Mesendoderm (in vitro differentiated cells): Measurements from ENCODE around the gene APBA2.

ENCODE experiments used
- DNase-seq: peaks from one replicate; pipeline ENCODE4 v3.0.0; 2013
- H2AK5ac ChIP-seq: 2 replicates; pipeline ENCODE4 v1.6.1; 2013; ENCODE audit warnings: low read length, inconsistent platforms
- H2BK120ac ChIP-seq: 2 replicates; pipeline ENCODE4 v1.6.1; 2013; ENCODE audit warnings: low read depth, mild to moderate bottlenecking, low read length, moderate library complexity, mixed read lengths
- H2BK15ac ChIP-seq: replicated peaks from 2 replicates; pipeline ENCODE4 v1.6.1; 2013; ENCODE audit warnings: low read depth, mild to moderate bottlenecking, moderate library complexity
- H2BK5ac ChIP-seq: 2 replicates; pipeline ENCODE4 v1.6.1; 2013; ENCODE audit warnings: low read length, inconsistent platforms
- H3K18ac ChIP-seq: 2 replicates; pipeline ENCODE4 v1.6.1; 2013; ENCODE audit warnings: mild to moderate bottlenecking, low read length, mixed read lengths
- H3K23ac ChIP-seq: one replicate; pipeline ENCODE4 v1.6.1; 2013; ENCODE audit warnings: low read length
- H3K27ac ChIP-seq: 2 replicates; pipeline ENCODE4 v1.5.1; 2013; ENCODE audit warnings: low read depth, mild to moderate bottlenecking, inconsistent platforms, low read length, moderate library complexity
- H3K27me3 ChIP-seq: 2 replicates; pipeline ENCODE4 v1.6.1; 2013; ENCODE audit warnings: low read length, control low read depth, mild to moderate bottlenecking, inconsistent platforms; ENCODE audit not compliant: insufficient read depth, poor library complexity
- H3K36me3 ChIP-seq: 2 replicates; pipeline ENCODE4 v1.6.1; 2013; ENCODE audit warnings: low read length, inconsistent platforms; ENCODE audit not compliant: control insufficient read depth, insufficient read depth
- H3K4ac ChIP-seq: one replicate; pipeline ENCODE4 v1.6.1; 2013; ENCODE audit warnings: low read depth, mild to moderate bottlenecking, low read length, moderate library complexity
- H3K4me1 ChIP-seq: 2 replicates; pipeline ENCODE4 v1.6.1; 2013; ENCODE audit warnings: low read depth, low read length, inconsistent platforms; ENCODE audit not compliant: control insufficient read depth
- H3K4me2 ChIP-seq: 2 replicates; pipeline ENCODE4 v1.6.1; 2013; ENCODE audit warnings: low read length
- H3K4me3 ChIP-seq: 2 replicates; pipeline ENCODE4 v1.5.1; 2013; ENCODE audit warnings: mild to moderate bottlenecking, low read length
- H3K56ac ChIP-seq: one replicate; pipeline ENCODE4 v1.6.1; 2013; ENCODE audit warnings: low read length
- H3K79me1 ChIP-seq: 2 replicates; pipeline ENCODE4 v1.6.1; 2013; ENCODE audit warnings: low read length, inconsistent platforms
- H3K79me2 ChIP-seq: 2 replicates; pipeline ENCODE4 v1.6.1; 2013; ENCODE audit warnings: mild to moderate bottlenecking, low read length; ENCODE audit not compliant: control insufficient read depth, insufficient read depth
- H3K9ac ChIP-seq: 2 replicates; pipeline ENCODE4 v1.6.1; 2013; ENCODE audit warnings: low read length, inconsistent platforms
- H4K5ac ChIP-seq: one replicate; pipeline ENCODE4 v1.6.1; 2013; ENCODE audit warnings: low read length
- H4K8ac ChIP-seq: one replicate; pipeline ENCODE4 v1.6.1; 2013; ENCODE audit warnings: low read depth, mild to moderate bottlenecking, control low read depth, low read length, moderate library complexity
- WGBS: extraction: QIAGEN DNeasy Blood & Tissue Kit; methylation state at CpG from one replicate; pipeline ENCODE4 v1.1.7; 2013; ENCODE audit warnings: low lambda C conversion rate, missing lambda C conversion rate; ENCODE audit not compliant: insufficient coverage; ENCODE audit errors: extremely low coverage; 5-methylcytosine and 5-hydroxymethylcytosine counted together

Gene APBA2

DNA sequence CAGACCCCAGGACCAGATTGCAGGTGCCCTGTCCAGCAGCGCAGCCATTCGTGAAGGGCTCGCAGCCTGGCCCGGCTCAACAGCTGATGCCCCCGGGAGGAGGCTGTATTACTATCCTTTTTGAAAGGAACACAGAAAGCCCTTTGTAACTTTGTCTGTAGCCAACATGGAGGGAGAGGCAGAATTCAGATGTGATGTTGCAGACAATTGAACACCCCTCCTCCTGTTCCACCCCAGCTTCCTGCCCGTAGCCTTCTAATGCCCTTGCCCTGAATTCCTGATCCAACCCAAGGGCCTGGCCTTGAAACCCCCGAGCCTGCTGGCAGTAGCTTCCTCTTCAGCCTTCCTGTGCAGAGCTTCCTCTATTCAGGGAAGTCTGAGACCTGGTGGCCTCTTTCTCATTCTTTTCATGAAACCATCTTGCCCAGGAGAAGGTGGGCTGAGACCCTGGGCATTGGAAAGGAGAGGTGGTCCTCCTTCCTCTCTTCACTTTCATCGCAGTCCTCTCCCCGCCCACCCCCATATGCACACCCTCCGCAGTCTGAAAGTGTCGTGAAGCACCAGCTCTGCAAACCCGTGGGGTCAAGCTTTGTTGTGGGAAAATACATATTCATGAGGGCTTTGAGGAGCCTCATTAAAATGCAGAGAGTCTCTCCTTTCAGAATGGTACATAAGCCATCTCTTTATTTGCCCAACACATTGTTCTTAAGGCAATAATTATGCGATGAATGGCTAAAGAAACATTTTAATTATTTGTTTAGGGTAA is 109.2 kb downstream of the APBA2 start:
- no peak overlapping the region for H3K4me3 ChIP-seq
- no peaks in the 10 kb centered on the region for H3K4me1 ChIP-seq
- no peak overlapping the region for H3K4ac ChIP-seq
- no peak overlapping the region for H3K56ac ChIP-seq
- no peak overlapping the region for H4K5ac ChIP-seq
- no peaks in the 10 kb centered on the region for H3K27me3 ChIP-seq
- no peak overlapping the region for H2AK5ac ChIP-seq
- H2BK15ac ChIP-seq = no peak overlapping the region
- no peak overlapping the region for H3K4me2 ChIP-seq
- no peak for DNase-seq
- H2BK5ac ChIP-seq = no peak overlapping the region
- no peaks in the 10 kb centered on the region for H3K79me1 ChIP-seq
- H4K8ac ChIP-seq = no peak overlapping the region
- H3K23ac ChIP-seq = no peak overlapping the region
- H3K79me2 ChIP-seq = no peaks in the 10 kb centered on the region
- WGBS = no CpG with 5 or more reads among the region's 13 CpGs
- no peak overlapping the region for H3K18ac ChIP-seq
- H2BK120ac ChIP-seq = no peak overlapping the region
- H3K36me3 ChIP-seq = no peaks in the 10 kb centered on the region
- no peak overlapping the region for H3K9ac ChIP-seq
- H3K27ac ChIP-seq = no peak overlapping the region

DNA sequence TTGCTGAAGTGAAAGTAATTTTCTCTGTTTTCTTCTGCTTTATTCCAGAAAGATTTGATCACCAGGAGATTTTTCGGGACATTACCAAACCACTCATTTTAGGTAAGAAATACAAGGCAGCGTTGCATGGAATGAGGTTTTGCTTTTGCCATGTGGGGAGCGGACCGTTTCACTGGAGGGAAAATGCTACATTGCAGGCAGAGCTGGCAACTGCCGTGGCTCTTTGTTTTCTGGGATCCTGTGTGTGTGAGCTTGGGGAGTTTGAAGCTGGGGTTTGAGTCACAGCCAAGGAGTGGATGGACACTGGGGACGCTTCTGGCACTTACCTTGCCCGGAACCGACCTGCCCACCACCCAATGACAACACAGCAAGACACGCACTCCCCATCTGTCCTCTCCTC is 109.9 kb downstream of the APBA2 start:
- Histone ChIP-seq H3K4me2 (no peak overlapping the region), H3K4me1 (no peaks in the 10 kb centered on the region), H3K79me2 (no peaks in the 10 kb centered on the region), H3K27ac (no peak overlapping the region), H3K4ac (no peak overlapping the region), H3K18ac (no peak overlapping the region), H4K8ac (no peak overlapping the region), H3K36me3 (no peaks in the 10 kb centered on the region), H3K9ac (no peak overlapping the region), H2BK120ac (no peak overlapping the region), H2AK5ac (no peak overlapping the region), H2BK5ac (no peak overlapping the region), H3K23ac (no peak overlapping the region), H4K5ac (no peak overlapping the region), H3K27me3 (no peaks in the 10 kb centered on the region), H3K79me1 (no peaks in the 10 kb centered on the region), H3K56ac (no peak overlapping the region), H2BK15ac (no peak overlapping the region), H3K4me3 (no peak overlapping the region)
- no peak for DNase-seq
- no CpG with 5 or more reads among the region's 9 CpGs for WGBS

DNA sequence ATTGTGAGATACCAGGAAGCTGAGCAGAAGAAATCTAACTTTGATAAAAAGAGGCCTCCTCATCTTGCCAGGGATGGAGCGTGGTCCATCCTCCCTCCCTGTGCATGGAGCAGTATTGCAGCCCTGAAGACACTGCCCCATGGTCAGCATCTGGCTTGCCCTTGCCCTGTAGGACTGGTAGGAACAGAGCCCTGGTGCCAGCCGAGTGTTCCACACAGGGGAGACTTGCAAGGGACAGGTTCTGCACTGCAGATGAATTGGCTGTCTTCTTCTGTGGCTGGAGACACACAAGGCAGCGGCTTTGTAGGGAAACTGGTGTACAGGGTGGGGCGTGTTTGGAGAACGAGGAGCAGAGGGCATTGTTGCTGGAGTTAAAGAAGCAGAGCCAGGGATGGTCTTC is 110.5 kb downstream of the APBA2 start:
- H3K4me1 ChIP-seq = no peaks in the 10 kb centered on the region
- H3K18ac ChIP-seq = no peak overlapping the region
- H2AK5ac ChIP-seq = no peak overlapping the region
- no peak overlapping the region for H3K4me3 ChIP-seq
- no CpG with 5 or more reads among the region's 5 CpGs for WGBS
- no peaks in the 10 kb centered on the region for H3K79me1 ChIP-seq
- H2BK120ac ChIP-seq = no peak overlapping the region
- H3K4me2 ChIP-seq = no peak overlapping the region
- no peak overlapping the region for H4K8ac ChIP-seq
- H3K4ac ChIP-seq = no peak overlapping the region
- no peaks in the 10 kb centered on the region for H3K79me2 ChIP-seq
- no peak overlapping the region for H2BK15ac ChIP-seq
- no peak overlapping the region for H3K56ac ChIP-seq
- no peak overlapping the region for H3K27ac ChIP-seq
- no peak overlapping the region for H3K23ac ChIP-seq
- no peak overlapping the region for H3K9ac ChIP-seq
- H3K27me3 ChIP-seq = no peaks in the 10 kb centered on the region
- no peak overlapping the region for H4K5ac ChIP-seq
- DNase-seq = no peak
- no peak overlapping the region for H2BK5ac ChIP-seq
- H3K36me3 ChIP-seq = no peaks in the 10 kb centered on the region

DNA sequence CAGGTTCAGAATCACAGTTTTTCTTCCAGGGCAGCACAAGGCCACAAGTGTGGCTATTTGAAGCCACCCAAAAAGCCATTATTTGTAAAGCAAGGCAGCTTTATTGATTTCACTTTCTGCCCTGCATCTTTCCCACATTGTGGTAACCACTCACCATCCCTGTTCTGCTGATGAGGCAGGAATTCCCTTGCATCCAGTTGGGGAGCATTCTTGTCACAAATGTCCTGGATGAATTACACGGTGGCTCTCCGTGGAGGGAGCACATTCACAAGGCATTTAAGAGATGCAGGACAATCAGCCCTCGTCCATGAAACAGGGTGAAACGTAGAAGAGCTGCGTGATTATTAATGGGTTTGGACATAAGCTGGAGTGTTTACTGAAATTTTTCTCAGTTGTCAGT is 111.2 kb downstream of the APBA2 start:
- no CpG with 5 or more reads among the region's 5 CpGs for WGBS
- Histone ChIP-seq H4K5ac (no peak overlapping the region), H3K56ac (no peak overlapping the region), H3K4me3 (no peak overlapping the region), H3K36me3 (no peaks in the 10 kb centered on the region), H3K4me1 (no peaks in the 10 kb centered on the region), H3K79me1 (no peaks in the 10 kb centered on the region), H2BK5ac (no peak overlapping the region), H3K9ac (no peak overlapping the region), H4K8ac (no peak overlapping the region), H3K4ac (no peak overlapping the region), H3K4me2 (no peak overlapping the region), H3K79me2 (no peaks in the 10 kb centered on the region), H3K27ac (no peak overlapping the region), H3K27me3 (no peaks in the 10 kb centered on the region), H3K18ac (no peak overlapping the region), H3K23ac (no peak overlapping the region), H2AK5ac (no peak overlapping the region), H2BK15ac (no peak overlapping the region), H2BK120ac (no peak overlapping the region)
- no peak for DNase-seq

DNA sequence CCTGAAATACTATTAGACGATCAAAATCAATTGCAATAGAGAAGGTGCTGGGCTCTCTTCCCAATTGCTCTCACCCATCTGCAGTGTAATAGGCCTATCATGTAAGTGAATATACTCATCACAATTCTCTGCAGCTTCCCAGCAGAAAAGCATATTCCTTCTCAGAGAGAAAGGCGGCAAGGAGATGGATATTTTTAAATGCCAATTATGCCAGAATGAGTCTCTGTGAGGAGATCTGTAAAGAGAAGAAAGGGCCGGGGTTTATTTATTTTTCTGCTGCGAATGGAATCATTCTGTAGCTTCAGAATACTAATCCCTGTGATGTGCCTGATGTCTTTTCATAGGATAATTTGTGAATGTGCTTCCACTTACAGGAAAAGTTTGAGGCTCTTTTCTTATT is 112.0 kb downstream of the APBA2 start:
- no peak overlapping the region for H2BK15ac ChIP-seq
- no peak overlapping the region for H4K5ac ChIP-seq
- no peak overlapping the region for H3K23ac ChIP-seq
- DNase-seq = no peak
- H3K18ac ChIP-seq = no peak overlapping the region
- no peak overlapping the region for H3K9ac ChIP-seq
- no peak overlapping the region for H2AK5ac ChIP-seq
- no CpG with 5 or more reads among the region's 4 CpGs for WGBS
- no peak overlapping the region for H2BK120ac ChIP-seq
- H2BK5ac ChIP-seq = no peak overlapping the region
- H3K27me3 ChIP-seq = no peaks in the 10 kb centered on the region
- H4K8ac ChIP-seq = no peak overlapping the region
- no peak overlapping the region for H3K27ac ChIP-seq
- no peaks in the 10 kb centered on the region for H3K4me1 ChIP-seq
- no peak overlapping the region for H3K4me2 ChIP-seq
- H3K79me1 ChIP-seq = no peaks in the 10 kb centered on the region
- no peak overlapping the region for H3K4me3 ChIP-seq
- no peak overlapping the region for H3K4ac ChIP-seq
- H3K79me2 ChIP-seq = no peaks in the 10 kb centered on the region
- H3K56ac ChIP-seq = no peak overlapping the region
- no peaks in the 10 kb centered on the region for H3K36me3 ChIP-seq

DNA sequence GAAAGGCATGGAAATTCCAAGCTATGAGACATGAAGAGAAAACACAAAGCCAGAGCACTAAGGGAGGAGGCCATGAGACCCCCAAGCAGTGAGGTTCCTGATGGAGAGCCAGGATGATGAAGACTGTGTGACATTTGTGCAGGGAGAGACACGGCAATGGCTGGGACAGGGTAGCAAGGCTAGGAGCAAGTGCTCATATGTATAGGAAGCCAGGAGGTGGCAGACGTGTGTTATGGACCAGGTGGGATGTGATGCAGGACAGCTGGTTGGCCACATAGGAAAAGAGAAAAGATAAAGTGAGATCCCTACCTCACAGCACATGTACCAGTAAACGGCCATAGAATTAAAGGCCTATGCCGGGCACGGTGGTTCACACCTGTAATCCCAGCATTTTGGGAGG is 112.7 kb downstream of the APBA2 start:
- H4K8ac ChIP-seq = no peak overlapping the region
- no CpG with 5 or more reads among the region's 5 CpGs for WGBS
- H3K9ac ChIP-seq = no peak overlapping the region

More for the DNA sequence above, 112.7 kb downstream of the APBA2 start:
- H3K18ac ChIP-seq = no peak overlapping the region
- no peak overlapping the region for H3K56ac ChIP-seq
- H3K4me2 ChIP-seq = no peak overlapping the region
- no peak overlapping the region for H4K5ac ChIP-seq
- H2BK15ac ChIP-seq = no peak overlapping the region
- DNase-seq = no peak
- no peaks in the 10 kb centered on the region for H3K36me3 ChIP-seq
- H3K27me3 ChIP-seq = no peaks in the 10 kb centered on the region
- H3K4me1 ChIP-seq = no peaks in the 10 kb centered on the region
- no peak overlapping the region for H3K4ac ChIP-seq
- H3K79me1 ChIP-seq = no peaks in the 10 kb centered on the region
- no peak overlapping the region for H2BK5ac ChIP-seq
- H3K4me3 ChIP-seq = no peak overlapping the region
- no peak overlapping the region for H3K23ac ChIP-seq
- no peak overlapping the region for H2AK5ac ChIP-seq
- H3K79me2 ChIP-seq = no peaks in the 10 kb centered on the region
- no peak overlapping the region for H3K27ac ChIP-seq
- no peak overlapping the region for H2BK120ac ChIP-seq
